ENCODE results near the gene ACACB. TPM values are rescaled to one million over a fixed set of nuclear protein-coding genes. Genes with fewer than 3 reads are reported as not detected.

Gene ACACB
- total and polyA plus RNA-seq, 8 donors = 12.5 to 21.3 (median 15.8) TPM

DNA sequence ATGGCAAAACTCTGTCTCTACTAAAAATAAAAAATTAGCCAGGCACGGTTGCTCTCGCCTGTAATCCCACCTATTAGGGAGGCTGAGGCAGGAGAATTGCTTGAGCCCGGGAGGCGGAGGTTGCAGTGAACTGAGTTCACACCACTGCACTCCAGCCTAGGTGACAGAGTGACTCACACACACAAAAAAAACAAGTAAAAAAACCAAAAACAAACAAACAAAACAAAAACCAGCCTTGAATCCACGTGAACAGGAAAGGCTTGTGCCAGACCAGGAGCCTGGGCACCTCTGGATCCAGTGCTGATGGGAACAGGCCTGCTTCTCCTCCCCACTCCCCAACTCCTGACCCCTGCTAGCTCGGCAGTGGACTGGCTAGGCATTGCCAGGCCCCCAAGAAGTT, 189.2 kb downstream of the ACACB start:
- H3K27ac ChIP-seq = no peak overlapping the region
- H3K36me3 ChIP-seq = no peaks in the 10 kb centered on the region
- no peak overlapping the region for H3K4me3 ChIP-seq
- DNase-seq (no peak), ATAC-seq (no peak)
- TF ChIP-seq, protein P1, sequence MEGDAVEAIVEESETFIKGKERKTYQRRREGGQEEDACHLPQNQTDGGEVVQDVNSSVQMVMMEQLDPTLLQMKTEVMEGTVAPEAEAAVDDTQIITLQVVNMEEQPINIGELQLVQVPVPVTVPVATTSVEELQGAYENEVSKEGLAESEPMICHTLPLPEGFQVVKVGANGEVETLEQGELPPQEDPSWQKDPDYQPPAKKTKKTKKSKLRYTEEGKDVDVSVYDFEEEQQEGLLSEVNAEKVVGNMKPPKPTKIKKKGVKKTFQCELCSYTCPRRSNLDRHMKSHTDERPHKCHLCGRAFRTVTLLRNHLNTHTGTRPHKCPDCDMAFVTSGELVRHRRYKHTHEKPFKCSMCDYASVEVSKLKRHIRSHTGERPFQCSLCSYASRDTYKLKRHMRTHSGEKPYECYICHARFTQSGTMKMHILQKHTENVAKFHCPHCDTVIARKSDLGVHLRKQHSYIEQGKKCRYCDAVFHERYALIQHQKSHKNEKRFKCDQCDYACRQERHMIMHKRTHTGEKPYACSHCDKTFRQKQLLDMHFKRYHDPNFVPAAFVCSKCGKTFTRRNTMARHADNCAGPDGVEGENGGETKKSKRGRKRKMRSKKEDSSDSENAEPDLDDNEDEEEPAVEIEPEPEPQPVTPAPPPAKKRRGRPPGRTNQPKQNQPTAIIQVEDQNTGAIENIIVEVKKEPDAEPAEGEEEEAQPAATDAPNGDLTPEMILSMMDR (IDR thresholded peaks at IDR 0.05) = no peak
- H3K27me3 ChIP-seq = peaks cover 38 to 94% of the 10 kb centered on the region in 2 donors
- H3K9me3 ChIP-seq = no peaks in the 10 kb centered on the region
- intact Hi-C loops (cut with DNase I) = no loop called here
- peaks cover 7 to 17% of the 10 kb centered on the region in 2 donors for H3K4me1 ChIP-seq

DNA sequence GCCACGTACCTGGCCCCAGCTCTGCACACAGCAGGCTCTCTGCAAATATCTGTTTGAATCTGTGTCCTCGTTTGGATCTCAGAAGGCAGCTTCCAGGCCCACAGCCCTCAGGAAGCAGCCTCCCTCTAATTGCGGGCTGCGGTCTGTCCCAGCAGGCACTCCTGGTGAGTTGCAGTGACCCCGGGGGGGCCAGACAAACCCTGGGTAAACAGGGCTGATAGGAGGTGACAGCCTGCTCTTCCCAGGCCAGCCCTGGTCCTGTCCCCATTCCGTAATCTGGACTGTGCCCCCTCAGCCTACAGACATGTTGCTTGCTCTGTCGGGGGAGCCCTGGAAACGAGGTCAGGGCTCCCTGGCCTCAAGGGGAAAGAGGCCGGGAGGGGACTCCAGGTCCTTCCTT, 190.7 kb downstream of the ACACB start:
- ATAC-seq (no peak), DNase-seq (no peak)
- peaks cover 7 to 17% of the 10 kb centered on the region in 2 donors for H3K4me1 ChIP-seq
- intact Hi-C loops (cut with DNase I) = no loop called here
- no peak overlapping the region for H3K27ac ChIP-seq
- H3K9me3 ChIP-seq = no peaks in the 10 kb centered on the region
- no peaks in the 10 kb centered on the region for H3K36me3 ChIP-seq
- TF ChIP-seq, protein P1 (IDR thresholded peaks at IDR 0.05) = no peak
- H3K27me3 ChIP-seq = peaks cover 45 to 96% of the 10 kb centered on the region in 2 donors
- H3K4me3 ChIP-seq = no peak overlapping the region

DNA sequence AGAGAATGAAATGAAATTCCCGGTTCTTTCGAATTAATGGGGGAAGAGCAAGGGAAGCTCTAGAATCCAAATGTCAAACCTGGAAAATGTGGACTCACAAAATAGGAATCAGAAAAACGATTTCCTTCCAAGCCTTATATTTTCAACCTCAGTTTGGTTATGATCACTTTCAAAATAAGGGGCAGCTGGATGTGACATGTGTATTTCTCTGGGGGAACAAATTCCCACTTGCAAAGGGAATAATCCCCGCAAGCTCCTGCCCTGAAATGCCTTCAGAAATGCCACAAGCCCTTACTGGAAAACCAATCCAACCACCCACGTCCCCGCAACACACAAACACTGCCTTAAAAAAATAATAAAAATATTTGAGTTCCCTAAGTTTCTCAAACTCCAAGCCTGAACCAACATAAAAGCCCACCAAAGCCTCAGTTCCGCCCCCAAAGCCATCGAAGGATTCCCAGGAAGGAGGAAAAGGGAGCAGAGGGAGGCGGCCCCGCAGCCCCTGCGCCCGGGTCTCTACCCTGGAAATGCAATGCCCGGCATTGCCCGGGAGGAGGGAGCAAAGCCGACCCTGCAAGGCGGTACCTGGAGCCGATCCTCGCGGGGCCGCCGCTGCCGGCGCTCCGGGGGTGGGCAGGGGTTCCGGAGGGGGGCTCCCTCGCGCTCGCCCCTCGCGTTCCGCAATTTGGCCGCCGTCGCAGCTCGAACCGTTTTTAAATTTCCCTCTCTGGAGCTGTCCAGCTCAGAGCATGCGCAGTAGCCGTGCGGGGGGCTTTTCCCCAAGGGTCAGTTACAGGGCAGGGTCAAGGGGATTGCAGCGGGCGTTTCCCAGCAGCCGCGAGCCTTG, 192.4 kb downstream of the ACACB start, which contains the start of gene FOXN4:
Gene FOXN4 (minus strand): TSS at position 751 of the 847 bp plus-strand sequence. CDS start 963 bp downstream, outside the sequence.
- H3K9me3 ChIP-seq = no peaks in the 10 kb centered on the region
- ATAC-seq (no peak), DNase-seq (peak in 1 of 4 donors; percentile 77)
- no peak within 1 kb of the TSS for H3K27ac ChIP-seq
- peak within 1 kb of the TSS; percentile 9 to 30 for H3K4me3 ChIP-seq
- H3K4me1 ChIP-seq = peaks cover 7 to 17% of the 10 kb centered on the region in 2 donors
- TF ChIP-seq, protein P1 (IDR thresholded peaks at IDR 0.05) = no peak
- intact Hi-C loops (cut with DNase I) = no loop called here
- H3K27me3 ChIP-seq = peaks cover 45 to 96% of the 10 kb centered on the region in 2 donors
- H3K36me3 ChIP-seq = no peaks in the 10 kb centered on the region

DNA sequence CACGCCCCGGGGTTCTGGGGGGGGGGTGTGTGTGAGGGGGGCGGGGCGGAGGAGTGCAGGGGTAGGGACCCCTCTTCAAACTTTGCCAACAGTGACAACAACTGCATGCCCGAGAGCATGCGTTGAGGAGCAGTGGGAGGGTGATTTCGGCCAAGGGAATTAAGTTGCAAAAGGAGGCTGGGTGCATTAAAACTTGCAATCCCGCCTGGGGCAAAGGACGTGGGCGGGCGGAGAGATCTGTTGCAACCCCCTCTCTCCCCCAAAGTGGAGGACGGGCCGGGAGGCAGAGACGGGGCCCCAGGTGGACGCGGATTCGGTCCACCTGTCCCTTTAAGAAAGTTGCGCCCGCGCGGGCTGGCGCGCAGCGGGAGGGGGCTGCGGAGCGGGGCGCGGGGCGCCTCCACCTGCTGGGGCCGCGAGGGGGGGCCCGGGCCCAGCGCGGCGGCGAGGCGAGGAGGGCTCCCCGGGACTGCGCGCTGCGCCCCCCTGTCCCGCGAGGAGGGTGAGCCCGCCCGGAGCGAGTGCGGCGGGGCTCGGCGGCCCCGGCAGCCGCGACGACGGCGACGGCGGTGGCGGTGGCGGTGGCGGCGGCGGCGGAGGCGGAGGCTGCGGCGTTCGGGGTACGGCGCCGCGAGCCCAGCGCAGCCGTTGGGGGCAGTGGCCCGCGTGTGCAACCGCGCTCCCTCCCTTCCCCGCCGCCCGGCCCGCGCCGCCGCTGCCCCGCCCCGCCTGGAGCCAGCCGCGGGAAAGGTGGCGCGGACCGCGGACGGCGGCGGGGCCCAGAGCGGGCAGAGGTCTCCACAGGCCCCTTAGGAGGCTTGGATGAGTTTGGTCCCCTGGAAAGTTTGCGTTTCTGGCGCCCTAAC, 193.2 kb downstream of the ACACB start:
- no peaks in the 10 kb centered on the region for H3K9me3 ChIP-seq
- ATAC-seq (peak; percentile 52), DNase-seq (no peak)
- peak overlapping the region; percentile 9 to 30 for H3K4me3 ChIP-seq
- H3K27ac ChIP-seq = no peak overlapping the region
- TF ChIP-seq, protein P1 (IDR thresholded peaks at IDR 0.05) = no peak
- H3K36me3 ChIP-seq = no peaks in the 10 kb centered on the region
- peaks cover 45 to 98% of the 10 kb centered on the region in 2 donors for H3K27me3 ChIP-seq
- intact Hi-C loops (cut with DNase I) = no loop called here
- H3K4me1 ChIP-seq = peaks cover 7 to 17% of the 10 kb centered on the region in 2 donors
